Liver (tissue), 9 donors: ENCODE measurements around the gene TOGARAM1. TPM values are rescaled to one million over a fixed set of nuclear protein-coding genes. Genes with fewer than 3 reads are reported as not detected.

Source experiments
- DNase-seq: peaks from one replicate; pipeline ENCODE4 v3.0.0-alpha.2; 2017; ENCODE audit warnings: low spot score
- H3K27ac ChIP-seq, 2 donors: one replicate each; pipeline ENCODE4 v1.7.0; 2013; ENCODE audit warnings: inconsistent platforms in 2 of 2, low read length in 2 of 2, control low read depth in 1 of 2, low read depth in 1 of 2, mild to moderate bottlenecking in 1 of 2
- H3K27me3 ChIP-seq, 4 donors: one replicate each; pipeline versions ENCODE4 v1.6.1 to v1.7.0; 2013; ENCODE audit warnings: low read length in 3 of 4, inconsistent platforms in 1 of 4, mild to moderate bottlenecking in 1 of 4, moderate library complexity in 1 of 4; ENCODE audit not compliant: control insufficient read depth in 4 of 4, insufficient read depth in 4 of 4
- H3K36me3 ChIP-seq, 4 donors: one replicate each; pipeline versions ENCODE4 v1.6.1 to v1.7.0; 2013; ENCODE audit warnings: low read length in 3 of 4, mild to moderate bottlenecking in 3 of 4, low read depth in 1 of 4, moderate library complexity in 1 of 4; ENCODE audit not compliant: control insufficient read depth in 4 of 4, insufficient read depth in 3 of 4
- H3K4me1 ChIP-seq, 4 donors: one replicate each; pipeline versions ENCODE4 v1.6.1 to v1.7.0; 2013; ENCODE audit warnings: low read length in 3 of 4, mild to moderate bottlenecking in 3 of 4, moderate library complexity in 1 of 4; ENCODE audit not compliant: control insufficient read depth in 4 of 4, insufficient read depth in 4 of 4
- H3K4me3 ChIP-seq, 3 donors: one replicate each; pipeline versions ENCODE4 v1.6.1 to v1.7.0; 2013; ENCODE audit warnings: low read length in 3 of 3, control low read depth in 1 of 3, low read depth in 1 of 3, mild to moderate bottlenecking in 1 of 3
- H3K9ac ChIP-seq, 2 donors: one replicate each; pipeline ENCODE4 v1.7.0; 2013; ENCODE audit warnings: low read length in 2 of 2, mild to moderate bottlenecking in 2 of 2, moderate library complexity in 2 of 2, control low read depth in 1 of 2, low read depth in 1 of 2
- H3K9me3 ChIP-seq, 4 donors: one replicate each; pipeline versions ENCODE4 v1.6.1 to v1.7.0; 2013; ENCODE audit warnings: low read length in 3 of 4; ENCODE audit not compliant: control insufficient read depth in 4 of 4
- HNF4G ChIP-seq: IDR thresholded peaks from 2 replicates; pipeline ENCODE4 v1.6.1; 2016; ENCODE audit warnings: antibody characterized with exemption
- JUND ChIP-seq, 2 donors: IDR thresholded peaks; 2 replicates each; pipeline ENCODE4 v1.6.1; 2016; ENCODE audit warnings: antibody characterized with exemption in 2 of 2
- NR2F2 ChIP-seq: IDR thresholded peaks from 2 replicates; pipeline ENCODE4 v1.6.1; 2016; ENCODE audit warnings: antibody characterized with exemption
- RXRA ChIP-seq, 2 donors: IDR thresholded peaks; 2 replicates each; pipeline ENCODE4 v1.6.1; 2017 to 2018; ENCODE audit warnings: antibody characterized with exemption in 2 of 2, mild to moderate bottlenecking in 1 of 2
- SP1 ChIP-seq: IDR thresholded peaks from 2 replicates; pipeline ENCODE4 v1.6.1; 2018; ENCODE audit warnings: antibody characterized with exemption, mild to moderate bottlenecking
- TAF1 ChIP-seq: conservative IDR thresholded peaks from 2 replicates; pipeline ENCODE4 v1.6.1; 2016; ENCODE audit warnings: antibody characterized with exemption, mild to moderate bottlenecking
- YY1 ChIP-seq: IDR thresholded peaks from 2 replicates; pipeline ENCODE4 v1.6.1; 2016; ENCODE audit warnings: antibody characterized with exemption, mild to moderate bottlenecking
- WGBS: extraction: QIAGEN DNeasy Blood & Tissue Kit; methylation state at CpG from one replicate; pipeline ENCODE4 v1.1.7; 2013; 5-methylcytosine and 5-hydroxymethylcytosine counted together
- polyA plus RNA-seq, 2 donors: library from polyadenylated mRNA; stranded (reverse) in 1 of 2; unstranded in 1 of 2; fragments of 200-250 nt in 1 of 2; fragments of >200 nt in 1 of 2; fragmentation: Nextera tagmentation in 1 of 2; extraction: Ambion mirVana in 1 of 2; gene quantifications; one replicate each; pipeline versions ENCODE4 v1.2.1 to v1.2.3, GENCODE V29; 2013 to 2015
- total RNA-seq, 2 donors: library from RNA; depleted of rRNA; stranded (reverse); fragments of >200 nt; gene quantifications; one replicate each; pipeline ENCODE4 v1.2.3, GENCODE V29; 2014
- TF ChIP-seq, protein P1 (sequence below): IDR thresholded peaks from 2 replicates; pipeline ENCODE4 v1.6.1; 2016; ENCODE audit warnings: antibody characterized with exemption
- TF ChIP-seq, protein P2 (sequence below): IDR thresholded peaks from 2 replicates; pipeline ENCODE4 v1.6.1; 2016; ENCODE audit warnings: antibody characterized with exemption, mild to moderate bottlenecking
- TF ChIP-seq, protein P3 (sequence below): fragments of 150-350 bp; IDR thresholded peaks from 2 replicates; pipeline ENCODE4 v1.5.1; 2017; ENCODE audit warnings: improper control_type of control experiment, low read depth, low read length; ENCODE audit not compliant: missing input control
- TF ChIP-seq, protein P4 (sequence below): IDR thresholded peaks from 2 replicates; pipeline ENCODE4 v1.6.1; 2016; ENCODE audit warnings: antibody characterized with exemption
- TF ChIP-seq, protein P5 (sequence below): IDR thresholded peaks from 2 replicates; pipeline ENCODE4 v1.6.1; 2016; ENCODE audit warnings: antibody characterized with exemption
- donor health status: healthy.
- donor health status: healthy.
- donor health status: healthy.
- donor health status: healthy.
- donor health status: healthy.

TOGARAM1 gene
- total and polyA plus RNA-seq, 4 donors: 2.5 to 12.7 (median 7.5) TPM

DNA sequence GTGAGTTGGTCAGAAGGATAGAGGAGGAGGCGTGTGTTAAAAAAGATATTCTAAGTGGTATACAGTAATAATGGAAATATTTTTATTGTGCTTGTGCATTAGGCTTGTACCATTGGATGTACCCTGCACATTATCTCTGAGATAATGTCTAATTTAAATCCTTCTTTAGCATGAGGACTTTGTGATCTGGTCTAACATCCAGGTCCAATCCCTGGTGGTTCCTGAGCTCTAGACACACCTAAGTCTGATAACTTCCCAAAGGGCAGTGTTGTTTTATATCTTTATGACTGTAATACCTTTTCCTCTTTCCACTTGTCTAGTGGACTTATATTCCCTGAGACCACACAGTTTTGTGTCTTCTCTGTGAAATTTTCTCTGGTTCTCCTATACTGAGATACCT lies 142.6 kb downstream of the TOGARAM1 start:
- H3K9ac ChIP-seq: no peak overlapping the region
- 99% methylated on average over 1 of the region's 1 CpG for WGBS

DNA sequence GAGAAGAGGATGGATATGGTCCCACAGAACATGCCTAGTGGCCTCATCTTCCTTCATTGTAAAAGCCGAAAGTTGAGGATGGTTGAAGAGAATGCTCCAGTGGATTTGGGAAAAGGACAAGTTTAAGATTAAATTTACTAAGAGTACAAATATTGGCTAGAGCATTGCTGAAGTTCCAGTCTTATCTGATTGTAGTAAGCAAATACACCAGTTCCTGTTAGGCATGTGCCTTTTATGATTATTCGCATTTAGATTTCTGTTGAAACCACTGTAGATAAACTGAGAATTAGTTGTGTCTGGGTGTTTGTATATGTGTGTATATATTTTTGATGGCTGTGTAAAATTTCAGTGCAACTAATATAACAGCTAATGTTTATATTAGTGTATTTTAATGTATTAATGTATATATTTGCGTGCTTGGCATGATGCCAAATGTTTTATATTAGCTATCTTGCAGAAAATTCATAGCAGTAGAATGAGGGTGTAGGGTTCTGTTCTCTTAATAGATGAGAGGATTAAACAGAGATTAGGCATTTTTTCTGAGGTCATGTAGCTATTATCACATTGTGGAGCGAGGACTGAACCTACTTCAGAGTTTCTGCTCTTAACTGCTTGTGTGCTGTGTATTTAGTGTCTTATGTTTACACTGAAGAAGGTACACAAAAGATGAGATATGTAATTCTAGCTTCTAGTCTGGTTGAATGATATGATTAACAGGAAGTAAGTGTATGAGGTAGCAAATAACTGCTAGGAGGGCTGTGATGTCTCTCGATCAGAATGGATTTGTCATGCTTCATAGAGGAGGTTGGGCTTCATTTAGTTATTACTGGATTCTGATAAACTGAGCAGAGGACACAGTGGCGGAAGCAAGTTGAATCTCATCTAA lies 151.1 kb downstream of the TOGARAM1 start:
- Histone ChIP-seq H3K9ac (no peak overlapping the region), H3K27me3 (no peaks in the 10 kb centered on the region), H3K27ac (no peak overlapping the region), H3K36me3 (peaks cover 0 to 50% (median 41%) of the 10 kb centered on the region in 4 donors), H3K4me1 (no peaks in the 10 kb centered on the region), H3K4me3 (no peak overlapping the region), H3K9me3 (no peaks in the 10 kb centered on the region)
- DNase-seq: no peak
- TF ChIP-seq, protein P1, sequence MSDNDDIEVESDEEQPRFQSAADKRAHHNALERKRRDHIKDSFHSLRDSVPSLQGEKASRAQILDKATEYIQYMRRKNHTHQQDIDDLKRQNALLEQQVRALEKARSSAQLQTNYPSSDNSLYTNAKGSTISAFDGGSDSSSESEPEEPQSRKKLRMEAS: no peak
- no peak for TF ChIP-seq HNF4G
- TF ChIP-seq TAF1: no peak
- TF ChIP-seq, protein P2, sequence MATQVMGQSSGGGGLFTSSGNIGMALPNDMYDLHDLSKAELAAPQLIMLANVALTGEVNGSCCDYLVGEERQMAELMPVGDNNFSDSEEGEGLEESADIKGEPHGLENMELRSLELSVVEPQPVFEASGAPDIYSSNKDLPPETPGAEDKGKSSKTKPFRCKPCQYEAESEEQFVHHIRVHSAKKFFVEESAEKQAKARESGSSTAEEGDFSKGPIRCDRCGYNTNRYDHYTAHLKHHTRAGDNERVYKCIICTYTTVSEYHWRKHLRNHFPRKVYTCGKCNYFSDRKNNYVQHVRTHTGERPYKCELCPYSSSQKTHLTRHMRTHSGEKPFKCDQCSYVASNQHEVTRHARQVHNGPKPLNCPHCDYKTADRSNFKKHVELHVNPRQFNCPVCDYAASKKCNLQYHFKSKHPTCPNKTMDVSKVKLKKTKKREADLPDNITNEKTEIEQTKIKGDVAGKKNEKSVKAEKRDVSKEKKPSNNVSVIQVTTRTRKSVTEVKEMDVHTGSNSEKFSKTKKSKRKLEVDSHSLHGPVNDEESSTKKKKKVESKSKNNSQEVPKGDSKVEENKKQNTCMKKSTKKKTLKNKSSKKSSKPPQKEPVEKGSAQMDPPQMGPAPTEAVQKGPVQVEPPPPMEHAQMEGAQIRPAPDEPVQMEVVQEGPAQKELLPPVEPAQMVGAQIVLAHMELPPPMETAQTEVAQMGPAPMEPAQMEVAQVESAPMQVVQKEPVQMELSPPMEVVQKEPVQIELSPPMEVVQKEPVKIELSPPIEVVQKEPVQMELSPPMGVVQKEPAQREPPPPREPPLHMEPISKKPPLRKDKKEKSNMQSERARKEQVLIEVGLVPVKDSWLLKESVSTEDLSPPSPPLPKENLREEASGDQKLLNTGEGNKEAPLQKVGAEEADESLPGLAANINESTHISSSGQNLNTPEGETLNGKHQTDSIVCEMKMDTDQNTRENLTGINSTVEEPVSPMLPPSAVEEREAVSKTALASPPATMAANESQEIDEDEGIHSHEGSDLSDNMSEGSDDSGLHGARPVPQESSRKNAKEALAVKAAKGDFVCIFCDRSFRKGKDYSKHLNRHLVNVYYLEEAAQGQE: no peak
- TF ChIP-seq, protein P3, sequence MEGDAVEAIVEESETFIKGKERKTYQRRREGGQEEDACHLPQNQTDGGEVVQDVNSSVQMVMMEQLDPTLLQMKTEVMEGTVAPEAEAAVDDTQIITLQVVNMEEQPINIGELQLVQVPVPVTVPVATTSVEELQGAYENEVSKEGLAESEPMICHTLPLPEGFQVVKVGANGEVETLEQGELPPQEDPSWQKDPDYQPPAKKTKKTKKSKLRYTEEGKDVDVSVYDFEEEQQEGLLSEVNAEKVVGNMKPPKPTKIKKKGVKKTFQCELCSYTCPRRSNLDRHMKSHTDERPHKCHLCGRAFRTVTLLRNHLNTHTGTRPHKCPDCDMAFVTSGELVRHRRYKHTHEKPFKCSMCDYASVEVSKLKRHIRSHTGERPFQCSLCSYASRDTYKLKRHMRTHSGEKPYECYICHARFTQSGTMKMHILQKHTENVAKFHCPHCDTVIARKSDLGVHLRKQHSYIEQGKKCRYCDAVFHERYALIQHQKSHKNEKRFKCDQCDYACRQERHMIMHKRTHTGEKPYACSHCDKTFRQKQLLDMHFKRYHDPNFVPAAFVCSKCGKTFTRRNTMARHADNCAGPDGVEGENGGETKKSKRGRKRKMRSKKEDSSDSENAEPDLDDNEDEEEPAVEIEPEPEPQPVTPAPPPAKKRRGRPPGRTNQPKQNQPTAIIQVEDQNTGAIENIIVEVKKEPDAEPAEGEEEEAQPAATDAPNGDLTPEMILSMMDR: no peak
- no peak for TF ChIP-seq NR2F2
- TF ChIP-seq, protein P4, sequence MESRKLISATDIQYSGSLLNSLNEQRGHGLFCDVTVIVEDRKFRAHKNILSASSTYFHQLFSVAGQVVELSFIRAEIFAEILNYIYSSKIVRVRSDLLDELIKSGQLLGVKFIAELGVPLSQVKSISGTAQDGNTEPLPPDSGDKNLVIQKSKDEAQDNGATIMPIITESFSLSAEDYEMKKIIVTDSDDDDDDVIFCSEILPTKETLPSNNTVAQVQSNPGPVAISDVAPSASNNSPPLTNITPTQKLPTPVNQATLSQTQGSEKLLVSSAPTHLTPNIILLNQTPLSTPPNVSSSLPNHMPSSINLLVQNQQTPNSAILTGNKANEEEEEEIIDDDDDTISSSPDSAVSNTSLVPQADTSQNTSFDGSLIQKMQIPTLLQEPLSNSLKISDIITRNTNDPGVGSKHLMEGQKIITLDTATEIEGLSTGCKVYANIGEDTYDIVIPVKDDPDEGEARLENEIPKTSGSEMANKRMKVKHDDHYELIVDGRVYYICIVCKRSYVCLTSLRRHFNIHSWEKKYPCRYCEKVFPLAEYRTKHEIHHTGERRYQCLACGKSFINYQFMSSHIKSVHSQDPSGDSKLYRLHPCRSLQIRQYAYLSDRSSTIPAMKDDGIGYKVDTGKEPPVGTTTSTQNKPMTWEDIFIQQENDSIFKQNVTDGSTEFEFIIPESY: no peak
- no peak for TF ChIP-seq YY1
- no peak for TF ChIP-seq JUND (IDR thresholded peaks at IDR 0.05)
- TF ChIP-seq, protein P5, sequence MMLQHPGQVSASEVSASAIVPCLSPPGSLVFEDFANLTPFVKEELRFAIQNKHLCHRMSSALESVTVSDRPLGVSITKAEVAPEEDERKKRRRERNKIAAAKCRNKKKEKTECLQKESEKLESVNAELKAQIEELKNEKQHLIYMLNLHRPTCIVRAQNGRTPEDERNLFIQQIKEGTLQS: no peak
- no peak for TF ChIP-seq RXRA (IDR thresholded peaks at IDR 0.05)
- 83% methylated on average over 6 of the region's 6 CpGs for WGBS

More for the DNA sequence above, 142.6 kb downstream of the TOGARAM1 start:
- H3K4me1 ChIP-seq: no peaks in the 10 kb centered on the region
- DNase-seq: no peak
- no peaks in the 10 kb centered on the region for H3K9me3 ChIP-seq
- H3K27ac ChIP-seq: no peak overlapping the region
- no peaks in the 10 kb centered on the region for H3K27me3 ChIP-seq
- H3K4me3 ChIP-seq: no peak overlapping the region
- H3K36me3 ChIP-seq: peaks cover 2 to 40% (median 27%) of the 10 kb centered on the region in 4 donors
- TF ChIP-seq, protein P4: no peak
- TF ChIP-seq SP1: no peak
